HL-60 (cell line): Measurements from ENCODE around the gene CHST11.

Source experiments
- CTCF ChIP-seq: IDR thresholded peaks from one replicate; pipeline ENCODE4 v1.5.1; 2011; ENCODE audit warnings: low read length, control low read depth, inconsistent platforms; ENCODE audit not compliant: insufficient read depth
- GABPA ChIP-seq: IDR thresholded peaks from 2 replicates; pipeline ENCODE4 v1.6.1; 2012; ENCODE audit warnings: low read depth
- POLR2AphosphoS5 ChIP-seq: IDR thresholded peaks from 2 replicates; pipeline ENCODE4 v1.6.1; 2012; ENCODE audit warnings: low read depth

DNA sequence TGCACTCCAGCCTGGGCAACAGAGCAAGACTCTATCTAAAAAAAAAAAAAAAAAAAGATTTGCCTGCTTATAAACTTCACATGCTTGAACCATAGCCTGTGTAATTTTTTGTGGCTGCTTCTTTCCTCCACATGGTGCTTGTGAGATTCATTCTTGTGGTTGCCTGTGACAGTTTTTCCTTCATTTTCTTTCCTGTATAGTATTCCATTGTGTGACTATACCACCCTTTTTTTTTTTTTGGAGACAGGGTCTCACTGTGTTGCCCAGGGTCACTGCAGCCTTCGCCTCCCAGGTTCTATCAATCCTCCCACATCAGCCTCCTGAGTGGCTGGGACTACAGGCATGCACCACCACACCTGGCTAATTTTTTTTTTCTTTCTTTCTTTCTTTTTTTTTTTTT, 22.6 kb upstream of the CHST11 start:
- TF ChIP-seq POLR2AphosphoS5 (no peak), CTCF (no peak), GABPA (no peak)
